NCI-H446 treated with DMSO at 0.1 percent for 48 hours (cell line): ENCODE results near the gene TMC6.

Source experiments
- DNase-seq: peaks from one replicate; lab custom pipeline; 2025; lab: John Stamatoyannopoulos, UW

Gene TMC6

DNA sequence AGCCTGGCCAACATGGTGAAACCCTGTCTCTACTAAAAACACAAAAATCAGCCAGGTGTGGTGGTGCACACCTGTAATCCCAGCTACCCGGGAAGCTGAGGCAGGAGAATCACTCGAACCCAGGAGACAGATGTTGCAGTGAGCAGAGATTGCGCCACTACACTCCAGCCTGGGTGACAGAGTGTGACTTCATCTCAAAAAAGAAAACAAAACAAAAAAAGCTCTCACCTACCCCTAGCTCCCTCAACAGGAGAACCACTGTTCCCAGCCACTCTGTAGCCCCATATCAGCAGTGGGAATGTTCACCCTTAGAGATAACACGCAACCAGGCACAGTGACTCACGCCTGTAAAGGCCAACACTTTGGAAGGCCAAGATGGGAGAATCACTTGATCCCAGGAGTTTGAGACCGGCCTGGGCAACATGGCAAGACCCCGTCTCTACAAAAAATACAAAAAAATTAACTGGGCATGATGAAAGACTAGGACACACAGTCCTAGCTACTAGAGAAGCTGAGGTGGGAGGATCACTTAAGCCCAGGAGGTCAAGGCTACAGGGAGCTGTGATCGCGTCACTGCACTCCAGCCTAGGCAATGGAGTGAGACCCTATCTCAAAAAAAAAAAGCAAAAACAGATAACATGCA, 7.4 kb upstream of the TMC6 start:
- no peak for DNase-seq

DNA sequence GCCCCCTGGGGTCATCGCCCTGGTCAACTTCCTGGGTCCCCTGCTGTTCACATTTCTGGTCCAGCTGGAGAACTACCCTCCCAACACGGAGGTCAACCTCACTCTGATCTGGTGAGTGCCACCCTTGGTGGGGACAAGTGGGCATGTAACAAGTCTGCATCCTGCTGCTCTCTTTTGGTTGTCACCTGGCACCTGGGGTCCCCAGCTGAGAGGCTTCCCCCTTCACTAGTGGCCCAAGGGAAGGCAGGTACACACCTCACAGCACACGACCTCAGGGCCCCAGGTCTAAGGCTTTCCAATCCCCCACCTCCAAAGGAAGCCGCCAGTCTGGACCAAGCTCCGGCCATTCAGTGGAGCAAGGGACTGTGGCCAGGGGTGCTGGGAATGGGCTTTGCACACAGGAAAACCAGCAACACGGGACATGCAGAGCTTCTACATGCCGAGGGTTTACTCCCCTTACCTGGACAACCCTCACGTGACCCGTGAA, 6.4 kb upstream of the TMC6 start:
- DNase-seq: no peak

- no peak for DNase-seq
Measured at GRCh38 chr17:78133971-78134898, 5.7 kb upstream of the TMC6 start.

DNA sequence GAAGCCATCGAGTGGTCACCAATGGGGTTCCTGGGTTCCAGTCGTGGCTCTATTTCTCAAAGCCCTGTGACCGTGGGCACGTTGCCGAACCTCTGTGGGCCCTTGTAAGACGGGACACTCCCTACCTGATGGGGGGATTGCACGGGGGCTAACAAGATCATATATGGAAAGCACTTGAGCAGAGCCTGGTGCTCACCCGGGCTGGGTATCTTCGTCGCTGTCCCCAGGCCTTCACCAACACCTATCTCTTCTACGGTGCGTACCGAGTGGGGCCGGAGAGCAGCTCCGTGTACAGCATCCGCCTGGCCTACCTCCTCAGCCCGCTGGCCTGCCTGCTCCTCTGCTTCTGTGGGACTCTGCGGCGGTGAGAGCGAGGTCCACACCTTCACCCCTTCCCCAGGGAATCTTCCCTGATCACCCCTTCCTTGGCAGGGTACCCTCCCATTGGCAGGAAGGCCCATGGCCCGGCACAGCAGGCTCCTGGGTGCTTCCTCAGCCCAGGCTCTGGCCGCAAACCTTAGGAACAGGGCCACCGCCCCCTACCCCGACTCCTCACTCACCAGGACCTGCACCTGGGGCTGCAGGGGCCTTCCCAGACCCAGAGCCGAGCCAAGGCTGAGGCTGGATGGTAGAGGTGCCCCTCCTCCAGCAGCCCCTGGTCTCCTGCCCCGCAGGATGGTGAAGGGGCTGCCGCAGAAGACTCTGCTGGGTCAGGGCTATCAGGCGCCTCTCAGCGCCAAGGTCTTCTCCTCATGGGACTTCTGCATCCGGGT, 4.8 kb upstream of the TMC6 start:
- no peak for DNase-seq

DNA sequence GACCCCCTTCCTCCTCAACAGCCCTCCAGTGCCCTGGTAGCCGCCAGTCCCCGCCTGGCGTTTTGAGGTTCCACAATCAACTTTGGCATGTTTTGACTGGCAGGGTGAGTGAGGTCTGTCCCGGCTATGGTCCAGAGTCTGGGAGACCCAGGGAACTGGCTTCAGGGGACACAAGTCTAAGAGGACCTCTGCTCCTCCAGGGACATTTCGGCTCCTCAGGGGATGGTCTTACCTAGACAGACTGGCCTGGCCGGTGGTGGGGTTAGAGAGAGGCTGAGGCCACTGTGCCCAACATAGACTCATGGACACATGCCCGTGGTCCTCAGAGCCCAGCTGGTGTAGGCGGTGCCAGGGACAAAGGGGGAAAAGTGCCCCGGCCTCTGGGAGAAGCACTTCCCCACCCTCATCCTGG, 4.2 kb upstream of the TMC6 start:
- no peak for DNase-seq

GRCh38 chr17:78132084-78132676, 3.6 kb upstream of the TMC6 start:
- no peak for DNase-seq

- no peak for DNase-seq
Measured at GRCh38 chr17:78131172-78132083, 2.9 kb upstream of the TMC6 start.

DNA sequence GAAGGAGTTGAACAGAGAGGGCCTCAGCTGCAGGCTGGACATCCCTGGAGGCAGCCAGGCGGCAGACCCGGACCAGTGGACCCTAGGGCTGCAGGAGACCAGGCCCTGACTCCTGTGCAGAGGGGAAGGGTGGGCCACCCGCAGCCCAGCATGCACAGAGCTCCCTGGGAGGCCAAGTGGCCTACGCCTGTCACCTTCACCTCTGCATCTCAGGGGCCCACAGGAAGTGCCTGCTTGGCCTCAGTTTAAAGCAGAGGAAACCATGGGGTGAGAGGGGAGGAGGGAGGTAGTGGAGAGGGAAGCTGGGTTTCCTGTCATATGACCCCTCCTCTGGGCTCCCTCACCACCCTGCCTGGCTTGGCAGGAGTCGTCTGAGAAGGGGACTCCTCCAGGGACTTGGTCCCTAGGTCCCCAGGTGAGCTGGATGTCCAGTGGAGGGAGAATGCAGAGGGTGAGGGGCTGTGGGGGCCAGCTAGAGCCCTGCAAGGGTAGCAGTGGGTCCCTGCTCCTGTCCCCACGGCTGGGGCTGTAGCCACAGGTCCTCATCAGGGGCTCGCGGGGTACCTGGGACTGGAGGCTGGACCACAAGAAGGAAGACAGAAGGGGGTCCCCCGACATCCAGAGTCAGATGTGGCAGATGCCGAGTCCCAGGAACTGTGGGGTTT, 2.0 kb upstream of the TMC6 start, which contains the start of gene TMC8:
TSS of gene TMC8 (plus strand) at position 335 of the 665 bp plus-strand sequence. CDS start 818 bp downstream, outside the sequence.
- DNase-seq: no peak

- DNase-seq: no peak
Measured at GRCh38 chr17:78130090-78130436, 1.5 kb upstream of the TMC6 start.

DNA sequence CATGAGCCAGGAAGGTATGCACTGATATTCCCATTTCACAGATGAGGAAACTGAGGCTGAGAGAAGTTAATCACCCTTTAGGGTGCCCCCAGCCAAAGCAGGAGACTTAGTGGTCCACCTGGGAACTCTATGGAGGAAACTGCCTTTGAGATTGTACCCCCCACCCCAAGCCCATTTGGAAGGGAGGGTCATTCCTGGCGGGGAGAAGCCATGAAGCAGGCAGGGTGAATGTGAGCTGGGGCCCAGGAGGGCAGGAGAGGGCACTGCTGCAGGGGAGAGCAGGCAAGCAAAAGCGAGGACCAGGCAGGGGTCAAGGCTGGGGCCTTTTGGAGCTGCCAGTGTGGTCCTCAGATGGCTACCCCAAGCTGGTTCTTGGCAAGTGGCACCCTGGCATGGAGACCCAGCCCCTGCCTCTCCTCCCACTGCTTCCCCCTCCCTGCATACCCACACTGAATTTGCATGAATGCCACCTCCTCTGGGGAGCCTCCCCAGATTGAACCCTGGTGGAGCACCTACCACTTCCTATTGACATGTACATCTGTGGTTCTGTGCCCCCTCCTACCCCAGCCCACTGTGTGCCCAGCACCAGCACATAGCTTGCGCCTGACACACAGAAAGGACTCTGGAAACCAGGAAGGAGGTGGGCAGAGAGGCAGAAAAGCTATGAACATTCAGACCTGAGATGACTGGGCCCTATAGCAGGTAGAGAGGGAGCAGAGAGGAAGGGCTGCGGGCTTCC, 965 bp upstream of the TMC6 start:
- no peak for DNase-seq

GRCh38 chr17:78127888-78128550, 536 bp downstream of the TMC6 start:
- no peak for DNase-seq

DNA sequence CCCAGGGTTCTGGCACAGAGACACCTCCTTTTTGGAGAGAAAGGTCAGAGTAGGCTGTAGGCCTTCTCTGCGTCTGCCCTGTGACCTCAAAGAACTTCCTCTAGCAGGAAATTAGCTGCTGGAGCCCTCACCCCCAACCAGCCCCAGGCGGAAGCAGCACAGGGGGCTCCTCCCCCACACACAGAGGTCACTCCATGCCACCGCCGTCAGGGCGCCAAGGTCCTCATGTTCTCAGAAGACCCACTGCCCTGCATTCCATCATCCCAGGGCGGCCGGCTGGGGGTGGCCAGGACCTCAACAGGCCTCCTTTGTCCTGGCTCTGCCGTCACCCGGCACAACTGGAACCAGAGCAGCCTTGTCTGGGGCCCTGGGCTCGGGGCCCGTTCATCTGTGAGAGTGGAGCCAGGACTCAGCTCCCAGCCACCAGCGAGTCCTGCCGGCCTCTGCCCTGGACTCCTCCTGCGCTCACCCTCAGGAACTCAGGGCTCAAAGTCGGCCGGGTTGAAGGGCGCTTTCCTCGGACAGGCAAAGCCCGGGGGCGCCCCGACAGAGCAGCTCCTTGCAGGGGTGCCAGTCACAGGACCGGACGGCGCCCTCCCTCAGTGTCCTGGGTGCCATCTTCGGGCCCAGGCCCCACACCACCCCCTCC, 1.2 kb downstream of the TMC6 start:
- DNase-seq: no peak

- no peak for DNase-seq
Measured at GRCh38 chr17:78126895-78127238, 1.7 kb downstream of the TMC6 start.

GRCh38 chr17:78125976-78126894, 2.3 kb downstream of the TMC6 start:
- peak; percentile 16 for DNase-seq

GRCh38 chr17:78125138-78125913, 3.2 kb downstream of the TMC6 start:
- no peak for DNase-seq

DNA sequence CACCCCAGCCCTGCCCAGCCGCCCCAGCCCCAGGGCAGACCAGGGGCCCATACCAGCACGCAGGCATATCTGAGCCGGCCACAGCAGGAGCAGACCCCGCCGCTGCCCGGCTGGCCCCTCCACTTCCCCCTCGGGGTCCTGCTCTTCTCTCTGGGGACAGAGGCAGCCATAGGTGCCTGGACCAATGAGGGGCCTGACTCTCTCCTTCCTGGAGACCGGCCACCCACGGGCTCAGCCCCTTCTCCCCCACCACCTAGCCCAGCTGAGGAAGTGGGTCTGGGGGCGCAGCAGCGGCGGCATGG, 3.8 kb downstream of the TMC6 start:
- DNase-seq: no peak
